HG03108 (cell line): ENCODE results near the gene DACT2.
"Not testable (repeated sequence)": the region's sequence is repeated elsewhere in the genome, so short reads cannot be mapped to it uniquely, and the experiment has no call there.

Experiments used
- ATAC-seq: cut with Tn5 transposase; IDR thresholded peaks from one replicate; pipeline ENCODE4 v1.9.1; 2021; ENCODE audit warnings: moderate library complexity; ENCODE audit not compliant: unreplicated experiment

Gene DACT2

GRCh38 chr6:168304752-168305015, 14.9 kb downstream of the DACT2 start:
- ATAC-seq: no peak

- ATAC-seq: no peak
Measured at GRCh38 chr6:168303982-168304751, 15.4 kb downstream of the DACT2 start.

- no peak for ATAC-seq
Measured at GRCh38 chr6:168302534-168302933, 17.0 kb downstream of the DACT2 start.

GRCh38 chr6:168301648-168302398, 17.8 kb downstream of the DACT2 start:
- no peak for ATAC-seq

- ATAC-seq: no peak
Measured at GRCh38 chr6:168300975-168301647, 18.5 kb downstream of the DACT2 start.

- ATAC-seq: no peak
Measured at GRCh38 chr6:168299541-168300511, 19.8 kb downstream of the DACT2 start.

GRCh38 chr6:168297643-168298042, 21.9 kb downstream of the DACT2 start:
- ATAC-seq: no peak

GRCh38 chr6:168294901-168295300, 24.7 kb downstream of the DACT2 start:
- no peak for ATAC-seq

- no peak for ATAC-seq
Measured at GRCh38 chr6:168293636-168294530, 25.7 kb downstream of the DACT2 start.

GRCh38 chr6:168292826-168293225, 26.8 kb downstream of the DACT2 start:
- no peak for ATAC-seq

- ATAC-seq: no peak
Measured at GRCh38 chr6:168291450-168291849, 28.1 kb downstream of the DACT2 start.

GRCh38 chr6:168290095-168290494, 29.5 kb downstream of the DACT2 start:
- ATAC-seq: no peak

- ATAC-seq: no peak
Measured at GRCh38 chr6:168289571-168289962, 30.0 kb downstream of the DACT2 start.

- no peak for ATAC-seq
Measured at GRCh38 chr6:168288781-168289570, 30.6 kb downstream of the DACT2 start.

- ATAC-seq: not testable (repeated sequence)
Measured at GRCh38 chr6:168287460-168287859, 32.1 kb downstream of the DACT2 start.

GRCh38 chr6:168286771-168287446, 32.7 kb downstream of the DACT2 start:
- ATAC-seq: not testable (repeated sequence)

- no peak for ATAC-seq
Measured at GRCh38 chr6:168286116-168286515, 33.5 kb downstream of the DACT2 start.

- no peak for ATAC-seq
Measured at GRCh38 chr6:168285456-168285855, 34.1 kb downstream of the DACT2 start.
